Caco-2 (cell line): ENCODE measurements around the gene NSMF. TPM values are rescaled to one million over a fixed set of nuclear protein-coding genes. Genes with fewer than 3 reads are reported as not detected.

ENCODE experiments used
- BruUV-seq: library from RNA; stranded (reverse); fragments of 400-500 nt; replicated peaks from 2 replicates; lab custom pipeline; 2021; lab: Mats Ljungman, UMichigan
- CTCF ChIA-PET: fragments of 300-600 bp; sonication (Branson Sonifier 250); formaldehyde crosslinking; loops from one replicate; lab custom pipeline; 2022; ENCODE audit warnings: antibody characterized with exemption; lab: Charles Lee
- POLR2A ChIA-PET: fragments of 300-600 bp; sonication (Branson Sonifier 250); formaldehyde crosslinking; loops from one replicate; lab custom pipeline; 2022; ENCODE audit warnings: antibody characterized with exemption; lab: Charles Lee
- DNase-seq, 2 experiments: peaks; one replicate each; pipeline versions ENCODE4 v3.0.0 to v3.0.0-alpha.2; 2020 to 2022
- H3K27me3 ChIP-seq: replicated peaks from 2 replicates; pipeline ENCODE4 v1.6.0; 2011; ENCODE audit warnings: low read length; ENCODE audit not compliant: control insufficient read depth, insufficient read depth
- H3K36me3 ChIP-seq: 2 replicates; pipeline ENCODE4 v1.5.1; 2011; ENCODE audit warnings: low read length; ENCODE audit not compliant: control insufficient read depth, insufficient read depth
- H3K4me1 ChIP-seq: fragments of 250-450 bp; sonication (Bioruptor Pico); 2 replicates; pipeline ENCODE4 v1.5.1; 2020; ENCODE audit warnings: mild to moderate bottlenecking
- H3K4me3 ChIP-seq: 2 replicates; pipeline ENCODE4 v1.5.1; 2011; ENCODE audit warnings: low read depth, mild to moderate bottlenecking, control low read depth, low read length
- H3K9me3 ChIP-seq: fragments of 250-450 bp; sonication (Bioruptor Pico); 2 replicates; pipeline ENCODE4 v1.5.1; 2020; ENCODE audit warnings: mild to moderate bottlenecking, moderate library complexity
- H3K27ac Mint-ChIP-seq: one replicate; pipeline ENCODE4 v1.8.0; 2022; ENCODE audit warnings: mixed read lengths; ENCODE audit not compliant: unreplicated experiment
- H3K27me3 Mint-ChIP-seq: one replicate; pipeline ENCODE4 v1.8.0; 2022; ENCODE audit warnings: mixed read lengths; ENCODE audit not compliant: insufficient read depth, unreplicated experiment
- H3K36me3 Mint-ChIP-seq: one replicate; pipeline ENCODE4 v1.8.0; 2022; ENCODE audit warnings: mild to moderate bottlenecking, mixed read lengths; ENCODE audit not compliant: insufficient read depth, unreplicated experiment
- H3K4me1 Mint-ChIP-seq: one replicate; pipeline ENCODE4 v1.8.0; 2022; ENCODE audit warnings: low read depth, mixed read lengths; ENCODE audit not compliant: unreplicated experiment
- H3K4me3 Mint-ChIP-seq: one replicate; pipeline ENCODE4 v1.8.0; 2022; ENCODE audit warnings: mild to moderate bottlenecking, moderate library complexity, mixed read lengths; ENCODE audit not compliant: unreplicated experiment
- H3K9me3 Mint-ChIP-seq: one replicate; pipeline ENCODE4 v1.8.0; 2022; ENCODE audit warnings: mixed read lengths; ENCODE audit not compliant: unreplicated experiment
- CTCF ChIP-seq, 2 experiments: fragments of 200-600 bp in 1 of 2; IDR thresholded peaks; 1 replicate in 1 of 2; 2 replicates in 1 of 2; pipeline versions ENCODE4 v1.5.1 to v1.8.0; 2011 to 2022; ENCODE audit warnings: antibody characterized with exemption in 1 of 2, control low read depth in 1 of 2, inconsistent platforms in 1 of 2, low read depth in 1 of 2, low read length in 1 of 2, mild to moderate bottlenecking in 1 of 2, moderate library complexity in 1 of 2; ENCODE audit not compliant: insufficient read depth in 1 of 2, severe bottlenecking in 1 of 2, unreplicated experiment in 1 of 2
- intact Hi-C: fragments of 100-400 bp; cut with micrococcal nuclease; formaldehyde crosslinking; loops from one replicate; pipeline ENCODE4 v1.10.0; 2022; ENCODE audit not compliant: unreplicated experiment
- total RNA-seq: library from RNA; stranded (reverse); gene quantifications from 2 replicates; pipeline ENCODE4 v1.2.3, GENCODE V29; 2022

NSMF gene
- total RNA-seq, 1 experiment from 2014 or later: 67.6 TPM

GRCh38 chr9:137505421-137506140, 46.4 kb upstream of the NSMF start:
- Mint-ChIP-seq H3K9me3 (peaks cover 22% of the 10 kb centered on the region), H3K4me3 (no peak overlapping the region), H3K27me3 (peaks cover 11% of the 10 kb centered on the region), H3K4me1 (peaks cover 13% of the 10 kb centered on the region), H3K27ac (no peak overlapping the region), H3K36me3 (peaks cover 26% of the 10 kb centered on the region)
- Histone ChIP-seq H3K9me3 (0 out of 2 replicates have a peak, but pooled peaks cover 3% of the 10 kb centered on the region), H3K4me1 (no peaks in the 10 kb centered on the region), H3K4me3 (no peak overlapping the region), H3K36me3 (no peaks in the 10 kb centered on the region), H3K27me3 (no peaks in the 10 kb centered on the region)
- no TSS peak for BruUV-seq
- TF ChIP-seq CTCF (IDR thresholded peaks at IDR 0.05; ENCODE audit: insufficient read depth in 1 of 2, low read depth in 1 of 2, low read length in 1 of 2, severe bottlenecking in 1 of 2, unreplicated experiment in 1 of 2): no peak
- intact Hi-C loops: no loop called here
- CTCF ChIA-PET: interaction anchor here (0.6 kb wide), 1 partner anchor 83 kb away, joined by 5 read pairs; the partner anchor contains the start of genes EXD3 and NOXA1
- no peak for DNase-seq
- POLR2A ChIA-PET: interaction anchor here (0.5 kb wide), 1 partner anchor 112 kb away, joined by 3 read pairs; no protein-coding TSS in a partner anchor

GRCh38 chr9:137504432-137504777, 45.3 kb upstream of the NSMF start:
- no peak for DNase-seq
- Mint-ChIP-seq H3K4me1 (peaks cover 13% of the 10 kb centered on the region), H3K27me3 (peaks cover 11% of the 10 kb centered on the region), H3K27ac (no peak overlapping the region), H3K4me3 (no peak overlapping the region), H3K36me3 (peaks cover 26% of the 10 kb centered on the region), H3K9me3 (peaks cover 22% of the 10 kb centered on the region)
- CTCF ChIA-PET: no interaction called here
- intact Hi-C loops: no loop called here
- H3K4me1 ChIP-seq: no peaks in the 10 kb centered on the region
- BruUV-seq: no TSS peak
- 0 out of 2 replicates have a peak, but pooled peaks cover 3% of the 10 kb centered on the region for H3K9me3 ChIP-seq
- H3K27me3 ChIP-seq: no peaks in the 10 kb centered on the region
- no peak for TF ChIP-seq CTCF (IDR thresholded peaks at IDR 0.05; ENCODE audit: insufficient read depth in 1 of 2, low read depth in 1 of 2, low read length in 1 of 2, severe bottlenecking in 1 of 2, unreplicated experiment in 1 of 2)
- H3K4me3 ChIP-seq: no peak overlapping the region
- H3K36me3 ChIP-seq: no peaks in the 10 kb centered on the region
- POLR2A ChIA-PET: no interaction called here

- Mint-ChIP-seq H3K4me3 (peak overlapping the region; percentile 71), H3K27ac (peak overlapping the region; percentile 92), H3K4me1 (peaks cover 13% of the 10 kb centered on the region), H3K36me3 (peaks cover 40% of the 10 kb centered on the region), H3K9me3 (peaks cover 22% of the 10 kb centered on the region), H3K27me3 (peaks cover 11% of the 10 kb centered on the region)
- intact Hi-C loops: no loop called here
- peak; percentile 52 to 62 for DNase-seq
- BruUV-seq: no TSS peak
- TF ChIP-seq CTCF (IDR thresholded peaks at IDR 0.05; ENCODE audit: insufficient read depth in 1 of 2, low read depth in 1 of 2, low read length in 1 of 2, severe bottlenecking in 1 of 2, unreplicated experiment in 1 of 2): no peak
- H3K36me3 ChIP-seq: no peaks in the 10 kb centered on the region
- no peaks in the 10 kb centered on the region for H3K27me3 ChIP-seq
- ChIA-PET CTCF (no interaction called here), POLR2A (no interaction called here)
- 0 out of 2 replicates have a peak, but pooled peaks cover 3% of the 10 kb centered on the region for H3K9me3 ChIP-seq
- H3K4me3 ChIP-seq: no peak overlapping the region
- no peaks in the 10 kb centered on the region for H3K4me1 ChIP-seq
These were observed 43.1 kb upstream of the NSMF start for GRCh38 chr9:137502008-137502911.
